Pericardium fibroblast (primary cell): Measurements from ENCODE around the gene TTC27. TPM values are rescaled to one million over a fixed set of nuclear protein-coding genes. Genes with fewer than 3 reads are reported as not detected.

Experiments used
- total RNA-seq: library from RNA; depleted of rRNA; stranded (reverse); fragments of >200 nt; gene quantifications from 2 replicates; pipeline ENCODE4 v1.2.3, GENCODE V29; 2015

TTC27 gene
- total RNA-seq = 7.1 and 20.8 TPM in 2 replicates

DNA sequence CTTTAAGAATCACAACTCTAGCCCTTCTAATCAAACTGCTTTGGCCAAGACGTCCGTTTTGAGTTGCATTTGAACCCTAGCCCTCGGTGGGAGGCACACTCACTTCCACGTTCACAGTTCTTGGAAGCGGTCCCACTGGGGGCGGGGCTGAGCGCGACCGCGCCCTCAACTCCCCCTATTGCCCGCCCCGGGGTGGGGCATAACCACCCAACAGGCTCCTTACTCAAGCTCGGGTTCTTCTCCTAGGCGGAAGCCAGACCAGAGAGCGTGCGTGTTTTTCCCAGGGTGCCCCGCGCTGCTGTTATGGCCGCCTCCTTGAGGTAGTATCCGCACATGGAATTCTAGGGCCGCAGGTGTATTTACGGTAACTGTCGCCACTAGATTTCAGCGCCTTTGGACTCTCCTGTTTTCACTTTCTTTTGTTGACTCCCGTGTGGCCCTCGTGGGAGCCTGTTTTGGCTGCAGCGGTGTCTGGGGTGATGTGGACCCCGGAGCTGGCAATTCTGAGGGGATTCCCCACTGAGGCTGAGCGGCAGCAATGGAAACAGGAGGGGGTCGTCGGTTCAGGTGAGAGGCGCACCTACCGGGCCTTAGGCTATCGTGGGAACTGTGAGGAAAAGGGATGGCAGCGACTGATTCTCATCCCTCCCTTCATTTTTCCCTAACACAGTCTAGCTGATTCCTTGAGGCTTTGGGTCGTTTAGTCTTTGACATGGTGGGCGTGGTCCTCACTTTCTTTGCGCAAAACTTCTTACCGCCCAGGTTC is at the start of gene TTC27:
TSS of gene TTC27 (plus strand) at position 237 of the 766 bp plus-strand sequence. CDS start at position 480, 243 bp downstream.

